CD4-positive, CD25-positive, alpha-beta regulatory T cell (primary cell): ENCODE measurements around the gene JMJD1C. TPM values are rescaled to one million over a fixed set of nuclear protein-coding genes. Genes with fewer than 3 reads are reported as not detected.

ENCODE experiments used
- ATAC-seq, 2 donors: fragments of 150-1000 bp; cut with Tn5 transposase; one replicate each; pipeline ENCODE4 v1.10.0; 2021; ENCODE audit warnings: low read depth in 2 of 2, moderate number of reproducible peaks in 2 of 2, moderate library complexity in 1 of 2
- DNase-seq, 3 donors: peaks; one replicate each; pipeline versions ENCODE4 v3.0.0 to v3.0.0-alpha.2; 2012 to 2022; ENCODE audit warnings: mixed read lengths in 1 of 3
- H3K27ac ChIP-seq: one replicate; pipeline ENCODE4 v1.7.0; 2013; ENCODE audit warnings: mild to moderate bottlenecking, low read length; ENCODE audit not compliant: insufficient read depth, poor library complexity, severe bottlenecking
- H3K27me3 ChIP-seq: one replicate; pipeline ENCODE4 v1.7.0; 2013; ENCODE audit warnings: low read length; ENCODE audit not compliant: control insufficient read depth, insufficient read depth
- H3K36me3 ChIP-seq: one replicate; pipeline ENCODE4 v1.7.0; 2013; ENCODE audit warnings: mild to moderate bottlenecking, low read length, moderate library complexity; ENCODE audit not compliant: control insufficient read depth, insufficient read depth
- H3K4me1 ChIP-seq: 2 replicates; pipeline ENCODE4 v1.7.0; 2013; ENCODE audit warnings: mild to moderate bottlenecking, low read length; ENCODE audit not compliant: insufficient read depth, control insufficient read depth, poor library complexity, severe bottlenecking
- H3K4me3 ChIP-seq: one replicate; pipeline ENCODE4 v1.7.0; 2013; ENCODE audit warnings: low read depth, mild to moderate bottlenecking, low read length, moderate library complexity
- H3K9me3 ChIP-seq, 2 experiments: 1 replicate in 1 of 2; 2 replicates in 1 of 2; pipeline ENCODE4 v1.7.0; 2013; ENCODE audit warnings: low read length in 2 of 2, mild to moderate bottlenecking in 1 of 2, moderate library complexity in 1 of 2; ENCODE audit not compliant: control insufficient read depth in 2 of 2
- H3K27ac Mint-ChIP-seq, 3 donors: one replicate each; pipeline ENCODE4 v1.8.0; 2020 to 2022; ENCODE audit warnings: mild to moderate bottlenecking in 3 of 3, mixed read lengths in 3 of 3, moderate library complexity in 2 of 3
- H3K27me3 Mint-ChIP-seq: one replicate; pipeline ENCODE4 v1.8.0; 2022; ENCODE audit warnings: mild to moderate bottlenecking, mixed read lengths
- H3K36me3 Mint-ChIP-seq: one replicate; pipeline ENCODE4 v1.8.0; 2020; ENCODE audit warnings: mixed read lengths
- H3K4me1 Mint-ChIP-seq, 4 donors: one replicate each; pipeline ENCODE4 v1.8.0; 2020 to 2022; ENCODE audit warnings: mixed read lengths in 4 of 4, mild to moderate bottlenecking in 1 of 4
- H3K4me3 Mint-ChIP-seq, 4 donors: one replicate each; pipeline ENCODE4 v1.8.0; 2020 to 2022; ENCODE audit warnings: mild to moderate bottlenecking in 4 of 4, mixed read lengths in 4 of 4, moderate library complexity in 3 of 4
- H3K9me3 Mint-ChIP-seq, 7 donors: one replicate each; pipeline ENCODE4 v1.8.0; 2020 to 2022; ENCODE audit warnings: mixed read lengths in 7 of 7, mild to moderate bottlenecking in 3 of 7, moderate library complexity in 2 of 7
- polyA plus RNA-seq, 4 donors: library from polyadenylated mRNA; unstranded; fragments of 300-500 nt; fragmentation: Illumina TruSeq; gene quantifications; one replicate each; pipeline ENCODE4 v1.2.3, GENCODE V29; 2021
- total RNA-seq: library from RNA; stranded (reverse); gene quantifications from one replicate; pipeline ENCODE4 v1.2.3, GENCODE V29; 2022

Gene JMJD1C
- total and polyA plus RNA-seq, 5 donors from 2014 or later = 35.5 to 222 (median 46.4) TPM

DNA sequence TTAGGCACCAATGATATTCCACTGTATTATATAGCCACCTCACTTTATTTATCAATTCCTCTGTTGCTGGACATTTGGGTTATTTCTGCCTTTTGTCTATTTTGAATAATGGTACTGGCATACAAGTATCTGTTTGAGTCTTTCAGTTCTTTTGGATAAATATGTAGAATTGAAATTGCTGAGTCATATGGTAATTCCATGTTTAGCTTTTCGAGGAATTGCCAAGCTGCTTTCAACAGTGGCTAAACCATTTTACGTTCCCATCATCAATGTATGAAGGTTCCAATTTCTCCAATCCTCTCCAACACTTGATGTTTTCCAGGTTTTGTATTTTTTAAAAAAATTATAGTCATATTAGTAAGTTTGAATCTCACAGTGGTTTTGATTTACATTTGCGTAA, 42.3 kb downstream of the JMJD1C start:
- peaks cover 13% of the 10 kb centered on the region for H3K4me1 ChIP-seq
- H3K36me3 ChIP-seq = no peaks in the 10 kb centered on the region
- H3K9me3 ChIP-seq = no peaks in the 10 kb centered on the region
- no peaks in the 10 kb centered on the region for H3K27me3 Mint-ChIP-seq
- peaks cover 0 to 1% (median 0%) of the 10 kb centered on the region in 7 donors for H3K9me3 Mint-ChIP-seq
- peak overlapping the region in 2 of 3 donors; percentile 11 to 87 for H3K27ac Mint-ChIP-seq
- ATAC-seq (no peak), DNase-seq (no peak)
- H3K4me3 ChIP-seq = no peak overlapping the region
- H3K27ac ChIP-seq = no peak overlapping the region
- peaks cover 16 to 39% (median 25%) of the 10 kb centered on the region in 4 donors for H3K4me1 Mint-ChIP-seq
- H3K27me3 ChIP-seq = no peaks in the 10 kb centered on the region
- no peaks in the 10 kb centered on the region for H3K36me3 Mint-ChIP-seq
- H3K4me3 Mint-ChIP-seq = no peak overlapping the region

DNA sequence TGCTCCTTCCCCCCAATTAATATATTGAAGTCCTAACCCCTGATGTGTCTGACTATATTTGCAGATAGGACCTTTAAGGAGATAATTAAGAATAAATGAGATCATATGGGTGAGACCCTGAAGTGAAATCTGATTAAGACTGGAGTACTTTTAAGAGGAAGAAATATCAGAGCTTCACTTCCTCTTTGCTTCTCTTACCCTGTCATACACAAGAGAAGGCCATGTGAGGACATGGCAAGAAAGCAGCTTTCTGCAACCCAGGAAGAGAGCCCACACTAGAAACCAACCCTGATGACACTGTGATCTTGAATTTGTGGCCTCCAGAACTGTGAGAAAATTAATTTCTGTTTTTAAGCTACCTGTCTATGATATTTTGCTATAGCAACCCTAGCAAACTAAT, 44.2 kb downstream of the JMJD1C start:
- Mint-ChIP-seq H3K9me3 (peaks cover 0 to 1% (median 0%) of the 10 kb centered on the region in 7 donors), H3K27me3 (no peaks in the 10 kb centered on the region), H3K4me3 (peak overlapping the region in 3 of 4 donors; percentile 7 to 52 (median 45)), H3K36me3 (no peaks in the 10 kb centered on the region), H3K27ac (peak overlapping the region; percentile 87 to 96 (median 95)), H3K4me1 (peaks cover 18 to 31% (median 26%) of the 10 kb centered on the region in 4 donors)
- Histone ChIP-seq H3K4me3 (peak overlapping the region; percentile 32), H3K36me3 (no peaks in the 10 kb centered on the region), H3K4me1 (peaks cover 13% of the 10 kb centered on the region), H3K9me3 (no peaks in the 10 kb centered on the region), H3K27ac (peak overlapping the region; percentile 42), H3K27me3 (no peaks in the 10 kb centered on the region)
- DNase-seq = peak in 2 of 3 donors; percentile 50 to 51
- ATAC-seq = peak; percentile 88 to 91

DNA sequence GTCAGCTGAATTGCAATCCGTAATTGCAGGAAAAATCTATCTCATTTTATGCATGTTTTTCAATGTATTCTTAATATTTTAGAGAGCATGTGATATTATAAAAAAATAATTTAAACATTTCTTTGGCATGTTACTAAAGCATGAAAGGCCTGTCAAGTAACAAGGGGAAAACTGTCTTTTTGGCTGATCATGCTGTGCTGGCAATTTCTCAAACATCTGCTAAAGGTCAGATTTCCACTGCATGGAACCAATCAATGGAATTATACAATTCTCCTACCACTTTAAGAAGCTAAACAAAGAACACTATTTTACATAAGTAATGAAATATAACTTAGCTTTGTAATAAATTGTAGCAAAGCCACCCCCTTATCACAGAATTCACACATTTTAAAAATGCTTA, 49.4 kb downstream of the JMJD1C start:
- Mint-ChIP-seq H3K36me3 (no peaks in the 10 kb centered on the region), H3K4me3 (no peak overlapping the region), H3K27ac (no peak overlapping the region), H3K27me3 (no peaks in the 10 kb centered on the region), H3K4me1 (peaks cover 16 to 26% (median 20%) of the 10 kb centered on the region in 4 donors), H3K9me3 (no peaks in the 10 kb centered on the region)
- no peaks in the 10 kb centered on the region for H3K27me3 ChIP-seq
- H3K4me3 ChIP-seq = no peak overlapping the region
- no peak overlapping the region for H3K27ac ChIP-seq
- no peak for DNase-seq
- no peak for ATAC-seq
- peaks cover 3% of the 10 kb centered on the region for H3K4me1 ChIP-seq
- no peaks in the 10 kb centered on the region for H3K36me3 ChIP-seq
- no peaks in the 10 kb centered on the region for H3K9me3 ChIP-seq

DNA sequence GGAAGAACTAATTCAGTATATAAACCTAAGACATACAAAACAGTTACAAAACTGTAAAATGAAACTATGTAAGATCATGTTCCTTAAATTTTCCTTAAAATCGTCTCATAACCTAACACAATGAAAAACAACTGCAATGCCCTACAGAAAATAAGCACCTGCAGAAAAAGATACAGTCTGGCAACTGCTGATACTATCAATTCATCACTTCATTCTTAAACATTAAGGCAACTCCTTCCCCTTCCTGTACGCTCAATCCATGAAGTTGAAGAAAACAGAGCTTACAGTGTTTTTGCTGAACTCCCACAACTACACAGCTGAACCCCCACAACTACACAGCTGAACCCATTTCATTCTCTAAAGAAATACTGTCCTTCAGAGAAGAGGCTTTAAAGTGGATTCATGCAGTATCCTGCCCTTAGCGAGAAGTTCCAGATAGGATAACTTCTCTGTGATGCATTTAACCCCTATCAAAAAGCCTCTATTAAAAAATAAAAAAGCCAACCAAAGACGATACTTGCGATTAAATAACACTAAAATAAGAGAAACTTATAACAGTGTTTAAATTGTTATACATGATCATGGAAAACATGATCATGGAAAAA, 50.0 kb downstream of the JMJD1C start:
- Mint-ChIP-seq H3K9me3 (no peaks in the 10 kb centered on the region), H3K4me3 (no peak overlapping the region), H3K36me3 (no peaks in the 10 kb centered on the region), H3K4me1 (peaks cover 13 to 20% (median 19%) of the 10 kb centered on the region in 4 donors), H3K27me3 (no peaks in the 10 kb centered on the region), H3K27ac (peak overlapping the region in 1 of 3 donors; percentile 14)
- H3K9me3 ChIP-seq = no peaks in the 10 kb centered on the region
- H3K36me3 ChIP-seq = no peaks in the 10 kb centered on the region
- DNase-seq (no peak), ATAC-seq (no peak)
- H3K4me3 ChIP-seq = no peak overlapping the region
- no peaks in the 10 kb centered on the region for H3K27me3 ChIP-seq
- no peak overlapping the region for H3K27ac ChIP-seq
- no peaks in the 10 kb centered on the region for H3K4me1 ChIP-seq

DNA sequence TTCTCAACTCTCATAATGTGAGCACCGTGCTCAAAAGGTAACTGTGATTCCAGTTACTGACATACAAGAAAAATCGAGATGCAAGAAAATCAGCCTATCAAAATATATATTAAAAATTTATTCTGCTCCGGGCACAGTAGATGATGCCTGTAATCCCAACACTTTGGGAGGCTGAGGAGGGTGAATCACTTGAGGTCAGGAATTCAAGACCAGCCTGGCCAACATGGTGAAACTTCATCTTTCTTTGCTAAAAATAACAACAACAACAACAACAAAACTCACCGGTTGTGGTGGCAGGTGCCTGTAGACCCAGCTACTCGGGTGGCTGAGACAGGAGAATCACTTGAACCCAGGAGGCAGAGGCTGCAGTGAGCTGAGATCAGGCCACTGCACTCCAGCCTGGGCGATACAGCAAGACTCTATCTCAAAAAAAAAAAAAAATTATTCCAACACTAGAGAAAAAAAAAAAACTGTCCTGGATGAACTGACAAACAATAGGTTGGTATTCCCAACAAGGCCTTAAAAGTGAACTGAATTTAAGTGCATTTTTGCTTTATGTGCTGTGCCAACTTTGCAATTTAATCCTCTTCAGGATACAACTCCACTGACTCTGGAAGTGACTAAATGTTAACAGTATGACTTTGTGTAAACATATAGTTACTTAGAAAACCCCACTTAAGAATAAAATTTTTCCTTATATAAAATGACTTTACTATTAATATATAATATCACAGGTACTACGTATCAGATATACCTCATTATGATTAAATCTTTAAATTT, 51.1 kb downstream of the JMJD1C start:
- DNase-seq (no peak), ATAC-seq (no peak)
- no peaks in the 10 kb centered on the region for H3K36me3 ChIP-seq
- no peaks in the 10 kb centered on the region for H3K36me3 Mint-ChIP-seq
- H3K27me3 Mint-ChIP-seq = no peaks in the 10 kb centered on the region
- H3K4me1 ChIP-seq = no peaks in the 10 kb centered on the region
- no peaks in the 10 kb centered on the region for H3K9me3 ChIP-seq
- no peak overlapping the region for H3K4me3 ChIP-seq
- H3K27ac ChIP-seq = no peak overlapping the region
- peaks cover 14 to 23% (median 16%) of the 10 kb centered on the region in 4 donors for H3K4me1 Mint-ChIP-seq
- H3K4me3 Mint-ChIP-seq = no peak overlapping the region
- H3K9me3 Mint-ChIP-seq = no peaks in the 10 kb centered on the region
- H3K27me3 ChIP-seq = no peaks in the 10 kb centered on the region
- H3K27ac Mint-ChIP-seq = no peak overlapping the region

DNA sequence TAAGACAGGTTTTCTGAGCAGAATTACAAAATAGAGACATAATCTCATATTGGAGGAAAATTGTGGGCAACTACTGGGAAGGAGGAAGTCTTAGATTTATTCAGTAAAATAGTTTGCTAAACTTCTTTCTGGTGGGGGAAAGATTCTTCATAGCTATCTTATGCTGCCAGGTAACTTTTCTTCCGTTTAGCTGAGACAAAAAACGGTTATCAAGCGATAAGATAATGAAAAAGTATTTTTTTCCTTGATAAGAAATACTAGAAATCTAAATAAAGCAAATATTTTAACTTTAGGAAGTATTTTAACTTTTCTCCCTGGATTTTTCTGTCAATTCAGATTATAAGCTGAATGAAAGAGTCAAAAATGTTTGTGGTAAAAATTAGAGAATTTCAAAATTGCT, 52.3 kb downstream of the JMJD1C start:
- Mint-ChIP-seq H3K9me3 (no peaks in the 10 kb centered on the region), H3K36me3 (no peaks in the 10 kb centered on the region), H3K4me1 (peaks cover 22 to 24% (median 23%) of the 10 kb centered on the region in 4 donors), H3K4me3 (no peak overlapping the region), H3K27ac (no peak overlapping the region), H3K27me3 (no peaks in the 10 kb centered on the region)
- ATAC-seq (no peak), DNase-seq (no peak)
- Histone ChIP-seq H3K4me3 (no peak overlapping the region), H3K27me3 (no peaks in the 10 kb centered on the region), H3K27ac (no peak overlapping the region), H3K36me3 (no peaks in the 10 kb centered on the region), H3K4me1 (no peaks in the 10 kb centered on the region), H3K9me3 (no peaks in the 10 kb centered on the region)

DNA sequence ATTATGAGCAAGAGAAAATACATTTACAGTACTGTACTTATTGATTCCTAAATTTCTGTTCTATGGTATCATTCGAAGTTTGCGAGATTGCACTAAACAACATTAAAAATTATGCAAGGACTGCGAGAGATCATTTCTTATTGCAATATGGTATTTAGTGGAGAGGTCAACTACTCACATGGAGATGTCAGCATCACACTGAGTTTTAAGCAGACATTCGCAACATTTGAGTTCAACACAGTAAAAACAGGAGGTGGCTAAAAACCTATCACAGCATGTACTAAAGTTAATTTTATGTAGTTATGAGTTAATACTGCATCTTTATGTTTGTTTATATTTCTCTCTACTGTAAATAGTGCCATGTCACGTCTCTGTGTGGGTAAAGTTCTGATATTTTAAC, 53.5 kb downstream of the JMJD1C start:
- no peaks in the 10 kb centered on the region for H3K36me3 ChIP-seq
- peaks cover 3% of the 10 kb centered on the region for H3K36me3 Mint-ChIP-seq
- H3K4me3 Mint-ChIP-seq = no peak overlapping the region
- no peaks in the 10 kb centered on the region for H3K27me3 ChIP-seq
- H3K27me3 Mint-ChIP-seq = no peaks in the 10 kb centered on the region
- ATAC-seq = no peak
- no peak for DNase-seq
- H3K4me1 Mint-ChIP-seq = peaks cover 20 to 25% (median 21%) of the 10 kb centered on the region in 4 donors
- H3K4me3 ChIP-seq = no peak overlapping the region
- no peak overlapping the region for H3K27ac Mint-ChIP-seq
- H3K9me3 ChIP-seq = no peaks in the 10 kb centered on the region
- H3K27ac ChIP-seq = no peak overlapping the region
- no peaks in the 10 kb centered on the region for H3K9me3 Mint-ChIP-seq
- no peaks in the 10 kb centered on the region for H3K4me1 ChIP-seq
